ENCODE measurements around the gene ZYX. TPM values are rescaled to one million over a fixed set of nuclear protein-coding genes. Genes with fewer than 3 reads are reported as not detected.

The ZYX gene
- total RNA-seq, 1 experiment from 2014 or later, result 179 TPM

- Mint-ChIP-seq H3K4me1 (peaks cover 3% of the 10 kb centered on the region), H3K9me3 (no peaks in the 10 kb centered on the region), H3K27ac (no peak overlapping the region), H3K27me3 (ENCODE audit: low read depth) (no peaks in the 10 kb centered on the region), H3K4me3 (no peak overlapping the region), H3K36me3 (peaks cover 90% of the 10 kb centered on the region)
- ChIA-PET POLR2A (interaction anchor here (1.2 kb wide), 1 partner anchor 9 kb away, joined by 3 read pairs; the partner anchor contains the start of gene EPHA1), CTCF (interaction anchor here (0.8 to 1.0 kb wide), 3 partner anchors 10 to 18 kb away, joined by 3 to 6 read pairs (median 4); partner anchors contain the start of gene EPHA1)
- ATAC-seq (no peak), DNase-seq (ENCODE audit: low spot score) (no peak)
- TF ChIP-seq JAZF1 (CRISPR knock-in tag; IDR thresholded peaks at IDR 0.05) (no peak), NFE2L1 (CRISPR knock-in tag; IDR thresholded peaks at IDR 0.05) (no peak), SMAD3 (CRISPR knock-in tag; IDR thresholded peaks at IDR 0.05; ENCODE audit: borderline replicate concordance) (no peak), ZNF232 (CRISPR knock-in tag; IDR thresholded peaks at IDR 0.05) (no peak), ZNF317 (CRISPR knock-in tag; IDR thresholded peaks at IDR 0.05; ENCODE audit: borderline replicate concordance, low read depth) (no peak), ZNF121 (CRISPR knock-in tag; IDR thresholded peaks at IDR 0.05) (no peak), ZNF671 (CRISPR knock-in tag; IDR thresholded peaks at IDR 0.05) (no peak), ELF4 (CRISPR knock-in tag; IDR thresholded peaks at IDR 0.05; ENCODE audit: low read depth) (no peak), OVOL2 (CRISPR knock-in tag; IDR thresholded peaks at IDR 0.05; ENCODE audit: borderline replicate concordance) (no peak), ATF2 (CRISPR knock-in tag; IDR thresholded peaks at IDR 0.05; ENCODE audit: borderline replicate concordance, low read depth) (no peak), ETV6 (CRISPR knock-in tag; IDR thresholded peaks at IDR 0.05) (no peak), ZNF512 (CRISPR knock-in tag; IDR thresholded peaks at IDR 0.05; ENCODE audit: borderline replicate concordance) (no peak), CTCF (IDR thresholded peaks at IDR 0.05) (no peak), ZNF138 (CRISPR knock-in tag; conservative IDR thresholded peaks at IDR 0.05) (no peak), ZNF532 (CRISPR knock-in tag; IDR thresholded peaks at IDR 0.05; ENCODE audit: borderline replicate concordance) (no peak), ZNF263 (CRISPR knock-in tag; IDR thresholded peaks at IDR 0.05; ENCODE audit: low read depth) (no peak)
Measured at GRCh38 chr7:143398616-143399015, 17.5 kb downstream of the ZYX start.

- Mint-ChIP-seq H3K9me3 (no peaks in the 10 kb centered on the region), H3K4me1 (peaks cover 8% of the 10 kb centered on the region), H3K4me3 (no peak overlapping the region), H3K27me3 (ENCODE audit: low read depth) (no peaks in the 10 kb centered on the region), H3K27ac (no peak overlapping the region), H3K36me3 (peaks cover 89% of the 10 kb centered on the region)
- CTCF ChIA-PET, result interaction anchor here (0.8 to 1.0 kb wide), 3 partner anchors 9 to 19 kb away, joined by 3 to 6 read pairs (median 4); partner anchors contain the start of gene EPHA1
- ATAC-seq (no peak), DNase-seq (ENCODE audit: low spot score) (no peak)
- TF ChIP-seq ESRRA (CRISPR knock-in tag; IDR thresholded peaks at IDR 0.05; ENCODE audit: borderline replicate concordance), result no peak
- POLR2A ChIA-PET, result interaction anchor here (1.2 kb wide), 1 partner anchor 9 kb away, joined by 3 read pairs; the partner anchor contains the start of gene EPHA1
Measured at GRCh38 chr7:143399151-143399550, 18.0 kb downstream of the ZYX start.

All from WTC11 (cell line).